HuH-7.5 (cell line): ENCODE data around the gene RAX2.
"Not testable (repeated sequence)": the region's sequence is repeated elsewhere in the genome, so short reads cannot be mapped to it uniquely, and the experiment has no call there.

Experiments
- DNase-seq: peaks from one replicate; pipeline ENCODE4 v3.0.0; 2011; ENCODE audit warnings: low spot score

The RAX2 gene

GRCh38 chr19:3771906-3772455 lies at the start of gene RAX2:
TSS of gene RAX2 (minus strand) at chr19:3772228. CDS start at chr19:3771742, 486 bp downstream.
- no peak for DNase-seq

- peak; percentile 47 for DNase-seq
Observed at GRCh38 chr19:3821156-3821555, 49.1 kb upstream of the RAX2 start.

GRCh38 chr19:3819989-3820388 lies 48.0 kb upstream of the RAX2 start:
- DNase-seq = peak; percentile 16

- peak; percentile 8 for DNase-seq
Observed at GRCh38 chr19:3818918-3819317, 46.9 kb upstream of the RAX2 start.

GRCh38 chr19:3818466-3818865 lies 46.4 kb upstream of the RAX2 start:
- DNase-seq = peak; percentile 19

- DNase-seq = no peak
Observed at GRCh38 chr19:3817761-3818160, 45.7 kb upstream of the RAX2 start.

GRCh38 chr19:3816566-3817218 lies 44.7 kb upstream of the RAX2 start:
- DNase-seq = no peak

GRCh38 chr19:3816148-3816547 lies 44.1 kb upstream of the RAX2 start:
- DNase-seq = not testable (repeated sequence)

- DNase-seq = no peak
Observed at GRCh38 chr19:3814648-3815047, 42.6 kb upstream of the RAX2 start.

- DNase-seq = no peak
Observed at GRCh38 chr19:3813473-3814392, 41.7 kb upstream of the RAX2 start.

GRCh38 chr19:3810708-3811355 lies 38.8 kb upstream of the RAX2 start:
- DNase-seq = no peak

- no peak for DNase-seq
Observed at GRCh38 chr19:3809881-3810707, 38.1 kb upstream of the RAX2 start.

GRCh38 chr19:3808420-3809143 lies 36.6 kb upstream of the RAX2 start:
- DNase-seq = no peak

- DNase-seq = no peak
Observed at GRCh38 chr19:3807574-3808354, 35.7 kb upstream of the RAX2 start.

GRCh38 chr19:3807131-3807480 lies 35.1 kb upstream of the RAX2 start:
- no peak for DNase-seq

- DNase-seq = no peak
Observed at GRCh38 chr19:3805859-3806258, 33.8 kb upstream of the RAX2 start.

GRCh38 chr19:3804429-3804828 lies 32.4 kb upstream of the RAX2 start:
- no peak for DNase-seq

- DNase-seq = no peak
Observed at GRCh38 chr19:3803986-3804385, 32.0 kb upstream of the RAX2 start.

- no peak for DNase-seq
Observed at GRCh38 chr19:3803114-3803888, 31.3 kb upstream of the RAX2 start.
